HepG2 (cell line): ENCODE measurements around the gene ZNF324B. TPM values are rescaled to one million over a fixed set of nuclear protein-coding genes. Genes with fewer than 3 reads are reported as not detected.

Experiments
- ATAC-seq: fragments of 200-7000 bp; cut with Tn5 transposase; 3 replicates; pipeline ENCODE4 v1.9.1; 2020; ENCODE audit warnings: mild to moderate bottlenecking, moderate library complexity
- BruUV-seq: library from RNA; stranded (reverse); fragments of 400-500 nt; replicated peaks from 2 replicates; lab custom pipeline; 2021; lab: Mats Ljungman, UMichigan
- CTCF ChIA-PET: fragments of 300-600 bp; formaldehyde crosslinking; extraction: SDS; loops from one replicate; lab custom pipeline; 2021; ENCODE audit warnings: low total read pairs, inconsistent platforms, low intra/inter-chr PET ratio; lab: Yijun Ruan, JAX
- POLR2A ChIA-PET: fragments of 350-600 bp; sonication (Branson Sonifier 250); formaldehyde crosslinking; loops from one replicate; lab custom pipeline; 2020; ENCODE audit warnings: antibody characterized with exemption, inconsistent platforms; lab: Yijun Ruan, JAX
- DNase-seq: peaks from one replicate; pipeline ENCODE4 v3.0.0-alpha.2; 2015; ENCODE audit warnings: low spot score
- FAIRE-seq: peaks from 3 replicates; lab custom pipeline; 2011; peaks lifted over from hg19 to GRCh38; lab: Jason Lieb, UNC
- H2AFZ ChIP-seq: one replicate; pipeline ENCODE4 v1.6.1; 2011; ENCODE audit warnings: low read length, inconsistent platforms
- H3K27ac ChIP-seq: fragments of 300-600 bp; 3 replicates; pipeline ENCODE4 v1.8.0; 2011; ENCODE audit warnings: mixed run types, mild to moderate bottlenecking, mixed read lengths, low read length, inconsistent platforms; ENCODE audit not compliant: insufficient read depth; ENCODE audit errors: extremely low read length
- H3K27me3 ChIP-seq, 2 experiments: fragments of 200-600 bp in 1 of 2; 2 replicates in 1 of 2; 3 replicates in 1 of 2; pipeline versions ENCODE4 v1.6.0 to v1.8.0; 2011; ENCODE audit warnings: low read length in 2 of 2, mild to moderate bottlenecking in 2 of 2, moderate library complexity in 2 of 2, inconsistent platforms in 1 of 2; ENCODE audit not compliant: insufficient read depth in 2 of 2, control insufficient read depth in 1 of 2
- H3K36me3 ChIP-seq, 2 experiments: fragments of 200-600 bp in 1 of 2; replicated peaks in 1 of 2; 2 replicates in 1 of 2; 3 replicates in 1 of 2; pipeline versions ENCODE4 v1.5.1 to v1.8.0; 2011; ENCODE audit warnings: low read length in 2 of 2, inconsistent platforms in 1 of 2; ENCODE audit not compliant: insufficient read depth in 2 of 2, control insufficient read depth in 1 of 2
- H3K4me1 ChIP-seq: 2 replicates; pipeline ENCODE4 v1.5.1; 2012; ENCODE audit warnings: low read length, inconsistent platforms; ENCODE audit not compliant: insufficient read depth
- H3K4me2 ChIP-seq: 2 replicates; pipeline ENCODE4 v1.6.0; 2011; ENCODE audit warnings: low read depth, low read length, inconsistent platforms
- H3K4me3 ChIP-seq, 3 experiments: fragments of 200-600 bp in 1 of 3; sonication (generic), shearing (Covaris generic) in 1 of 3; replicated peaks in 1 of 3; 2 replicates each; pipeline ENCODE4 v1.5.1; 2011 to 2016; ENCODE audit warnings: low read length in 3 of 3, inconsistent platforms in 2 of 3, low read depth in 2 of 3, mild to moderate bottlenecking in 2 of 3, control low read depth in 1 of 3, mixed read lengths in 1 of 3; ENCODE audit not compliant: insufficient read depth in 1 of 3
- H3K79me2 ChIP-seq: one replicate; pipeline ENCODE4 v1.6.1; 2011; ENCODE audit warnings: low read length, inconsistent platforms; ENCODE audit not compliant: insufficient read depth
- H3K9ac ChIP-seq: 2 replicates; pipeline ENCODE4 v1.6.0; 2011; ENCODE audit warnings: mild to moderate bottlenecking, low read depth, low read length, inconsistent platforms; ENCODE audit not compliant: insufficient read depth
- H3K9me3 ChIP-seq: 2 replicates; pipeline ENCODE4 v1.5.1; 2012; ENCODE audit warnings: mild to moderate bottlenecking, low read length
- H4K20me1 ChIP-seq: 2 replicates; pipeline ENCODE4 v1.6.0; 2011; ENCODE audit warnings: inconsistent platforms, mild to moderate bottlenecking, low read length, moderate library complexity; ENCODE audit not compliant: insufficient read depth
- HMGA1 ChIP-seq: sonication (generic); formaldehyde crosslinking; conservative IDR thresholded peaks from 2 replicates; pipeline ENCODE4 v1.4.0; 2020; ENCODE audit warnings: missing genetic modification reagents
- KLF13 ChIP-seq: sonication (generic); formaldehyde crosslinking; IDR thresholded peaks from 2 replicates; pipeline ENCODE4 v1.4.0; 2020; ENCODE audit warnings: mild to moderate bottlenecking, missing genetic modification reagents
- NCOA2 ChIP-seq: sonication (generic); formaldehyde crosslinking; IDR thresholded peaks from 2 replicates; pipeline ENCODE4 v1.8.0; 2022; ENCODE audit warnings: inconsistent platforms
- POLR2AphosphoS5 ChIP-seq: IDR thresholded peaks from 2 replicates; pipeline ENCODE4 v1.6.1; 2012; ENCODE audit warnings: low read depth, low read length
- THAP11 ChIP-seq: IDR thresholded peaks from 2 replicates; pipeline ENCODE4 v1.6.1; 2016; ENCODE audit warnings: missing biosample characterization, missing genetic modification reagents
- XRCC5 ChIP-seq: fragments of 200-400 bp; formaldehyde crosslinking; optimal IDR thresholded peaks from 2 replicates; pipeline ENCODE3; 2017; ENCODE audit warnings: mild to moderate bottlenecking, low read length
- ZNF773 ChIP-seq: sonication (generic); formaldehyde crosslinking; IDR thresholded peaks from 2 replicates; pipeline ENCODE4 v1.4.0; 2020; ENCODE audit warnings: missing genetic modification reagents, borderline replicate concordance
- WGBS: methylation state at CpG from one replicate; pipeline ENCODE4 v1.1.6; 2017; ENCODE audit warnings: low lambda C conversion rate; 5-methylcytosine and 5-hydroxymethylcytosine counted together
- in situ Hi-C: cut with HindIII; loops from 2 replicates; pipeline ENCODE4 v1.10.0; 2017; ENCODE audit warnings: low pct_unique_long_range_greater_than_20kb; ENCODE audit not compliant: extremely low pct_ligation_motif_present
- intact Hi-C: fragments of 100-400 bp; cut with micrococcal nuclease; formaldehyde crosslinking; loops from one replicate; pipeline ENCODE4 v1.10.0; 2022; ENCODE audit not compliant: unreplicated experiment
- polyA plus RNA-seq, 8 experiments: library from polyadenylated mRNA; depleted of rRNA in 3 of 8; stranded (reverse) in 7 of 8; unstranded in 1 of 8; fragments of >200 nt; fragmentation: Illumina TruSeq in 4 of 8; extraction: Trizol in 4 of 8; gene quantifications; 2 replicates each; pipeline versions ENCODE4 v1.2.1 to v1.2.3, GENCODE V29; 2011 to 2016; ENCODE audit warnings: low read depth in 4 of 8, missing spikeins in 1 of 8, mixed read lengths in 1 of 8; ENCODE audit not compliant: insufficient read depth in 1 of 8
- total RNA-seq, 5 experiments: library from RNA; depleted of rRNA; stranded (reverse); fragments of >200 nt; fragmentation: Illumina TruSeq; extraction: Trizol; gene quantifications; 2 replicates each; pipeline ENCODE4 v1.2.3, GENCODE V29; 2016; ENCODE audit warnings: low read depth in 1 of 5
- TF ChIP-seq, protein P1 (sequence below), 2 experiments: sonication (generic) in 1 of 2; formaldehyde crosslinking in 1 of 2; IDR thresholded peaks; 2 replicates each; pipeline versions ENCODE4 v1.4.0 to v1.6.1; 2018 to 2020; ENCODE audit warnings: missing genetic modification reagents in 2 of 2, borderline replicate concordance in 1 of 2, low read depth in 1 of 2, mild to moderate bottlenecking in 1 of 2, missing biosample characterization in 1 of 2
- TF ChIP-seq, protein P2 (sequence below): sonication (generic); formaldehyde crosslinking; IDR thresholded peaks from 2 replicates; pipeline ENCODE4 v1.9.0; 2021; ENCODE audit warnings: missing genetic modification reagents, borderline replicate concordance
- TF ChIP-seq, protein P3 (sequence below): sonication (generic); formaldehyde crosslinking; IDR thresholded peaks from 2 replicates; pipeline ENCODE4 v1.5.1; 2020; ENCODE audit warnings: mild to moderate bottlenecking, missing genetic modification reagents, moderate library complexity
- TF ChIP-seq, protein P4 (sequence below): sonication (generic); formaldehyde crosslinking; IDR thresholded peaks from 2 replicates; pipeline ENCODE4 v1.5.0; 2020; ENCODE audit warnings: mild to moderate bottlenecking, missing genetic modification reagents, moderate library complexity

Gene ZNF324B
- total and polyA plus RNA-seq, 2 of the 13 experiments (the other 11 are each of a cell fraction or from before 2014, with no cell fraction given) = 0.53 to 3.0 TPM

DNA sequence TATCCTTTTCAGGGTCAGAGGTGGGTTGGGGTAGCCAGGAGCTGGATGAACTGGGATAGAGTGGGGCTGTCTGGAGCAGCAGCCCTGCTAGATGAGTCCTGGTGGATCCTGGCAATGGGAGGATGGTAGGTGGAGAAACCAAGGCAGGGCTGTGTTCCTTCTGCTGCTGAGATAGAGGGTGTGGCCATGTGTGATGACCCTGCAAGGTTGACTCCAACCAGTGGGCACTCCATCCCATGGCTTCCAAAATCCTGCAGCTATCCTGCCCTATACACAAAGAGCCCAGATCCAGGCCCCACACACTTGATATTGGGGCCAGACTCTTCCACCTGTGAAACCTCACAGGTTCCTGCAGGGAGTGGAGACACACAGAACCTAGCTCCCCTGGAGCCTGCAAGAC, 22.4 kb downstream of the ZNF324B start (continued):
- TF ChIP-seq, protein P1, sequence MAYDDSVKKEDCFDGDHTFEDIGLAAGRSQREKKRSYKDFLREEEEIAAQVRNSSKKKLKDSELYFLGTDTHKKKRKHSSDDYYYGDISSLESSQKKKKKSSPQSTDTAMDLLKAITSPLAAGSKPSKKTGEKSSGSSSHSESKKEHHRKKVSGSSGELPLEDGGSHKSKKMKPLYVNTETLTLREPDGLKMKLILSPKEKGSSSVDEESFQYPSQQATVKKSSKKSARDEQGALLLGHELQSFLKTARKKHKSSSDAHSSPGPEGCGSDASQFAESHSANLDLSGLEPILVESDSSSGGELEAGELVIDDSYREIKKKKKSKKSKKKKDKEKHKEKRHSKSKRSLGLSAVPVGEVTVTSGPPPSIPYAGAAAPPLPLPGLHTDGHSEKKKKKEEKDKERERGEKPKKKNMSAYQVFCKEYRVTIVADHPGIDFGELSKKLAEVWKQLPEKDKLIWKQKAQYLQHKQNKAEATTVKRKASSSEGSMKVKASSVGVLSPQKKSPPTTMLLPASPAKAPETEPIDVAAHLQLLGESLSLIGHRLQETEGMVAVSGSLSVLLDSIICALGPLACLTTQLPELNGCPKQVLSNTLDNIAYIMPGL (CRISPR knock-in tag; IDR thresholded peaks at IDR 0.05; ENCODE audit: borderline replicate concordance in 1 of 2, low read depth in 1 of 2) = no peak
- TF ChIP-seq HMGA1 (CRISPR knock-in tag) (no peak), ZNF773 (CRISPR knock-in tag) (no peak), THAP11 (CRISPR knock-in tag) (no peak)
- TF ChIP-seq, protein P2, sequence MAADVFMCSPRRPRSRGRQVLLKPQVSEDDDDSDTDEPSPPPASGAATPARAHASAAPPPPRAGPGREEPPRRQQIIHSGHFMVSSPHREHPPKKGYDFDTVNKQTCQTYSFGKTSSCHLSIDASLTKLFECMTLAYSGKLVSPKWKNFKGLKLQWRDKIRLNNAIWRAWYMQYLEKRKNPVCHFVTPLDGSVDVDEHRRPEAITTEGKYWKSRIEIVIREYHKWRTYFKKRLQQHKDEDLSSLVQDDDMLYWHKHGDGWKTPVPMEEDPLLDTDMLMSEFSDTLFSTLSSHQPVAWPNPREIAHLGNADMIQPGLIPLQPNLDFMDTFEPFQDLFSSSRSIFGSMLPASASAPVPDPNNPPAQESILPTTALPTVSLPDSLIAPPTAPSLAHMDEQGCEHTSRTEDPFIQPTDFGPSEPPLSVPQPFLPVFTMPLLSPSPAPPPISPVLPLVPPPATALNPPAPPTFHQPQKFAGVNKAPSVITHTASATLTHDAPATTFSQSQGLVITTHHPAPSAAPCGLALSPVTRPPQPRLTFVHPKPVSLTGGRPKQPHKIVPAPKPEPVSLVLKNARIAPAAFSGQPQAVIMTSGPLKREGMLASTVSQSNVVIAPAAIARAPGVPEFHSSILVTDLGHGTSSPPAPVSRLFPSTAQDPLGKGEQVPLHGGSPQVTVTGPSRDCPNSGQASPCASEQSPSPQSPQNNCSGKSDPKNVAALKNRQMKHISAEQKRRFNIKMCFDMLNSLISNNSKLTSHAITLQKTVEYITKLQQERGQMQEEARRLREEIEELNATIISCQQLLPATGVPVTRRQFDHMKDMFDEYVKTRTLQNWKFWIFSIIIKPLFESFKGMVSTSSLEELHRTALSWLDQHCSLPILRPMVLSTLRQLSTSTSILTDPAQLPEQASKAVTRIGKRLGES = no peak

DNA sequence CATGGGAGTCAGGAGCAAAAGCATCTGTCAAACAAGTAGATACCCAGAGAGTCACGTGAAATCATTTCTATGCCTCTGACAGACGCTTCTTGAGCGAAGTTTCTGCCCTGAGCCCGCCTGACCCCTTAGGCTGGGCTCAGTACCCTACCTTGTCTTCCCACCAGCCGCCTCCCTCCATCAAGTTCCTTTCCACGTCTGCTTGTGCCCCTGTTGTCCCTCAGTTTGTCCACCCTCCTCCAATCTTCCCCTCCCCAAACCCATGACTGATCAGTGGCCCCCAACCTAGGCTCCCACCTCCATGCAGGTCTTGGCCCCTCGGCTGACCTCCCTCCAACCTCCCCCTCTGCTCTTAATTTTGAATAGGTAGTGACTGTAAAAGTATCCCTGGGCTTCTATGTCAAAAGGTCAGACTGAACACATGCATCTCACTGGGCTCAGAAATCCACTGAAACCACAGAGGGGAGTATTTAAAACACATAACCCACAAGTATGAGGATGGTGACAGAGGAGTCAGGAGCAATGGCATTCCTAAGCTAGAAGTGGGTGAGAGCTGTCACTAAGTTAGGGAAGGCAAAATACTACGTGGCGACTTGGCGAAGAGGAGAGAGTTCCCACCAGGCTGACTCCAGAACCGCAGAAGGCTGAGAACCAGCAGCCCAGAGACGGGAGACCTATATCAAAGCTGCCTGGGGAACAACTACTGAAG, 23.0 kb downstream of the ZNF324B start:
- DNase-seq = no peak
- TSS peak; percentile 28 for BruUV-seq
- Histone ChIP-seq H3K27ac (no peak overlapping the region), H4K20me1 (no peaks in the 10 kb centered on the region), H3K9me3 (no peaks in the 10 kb centered on the region), H3K27me3 (no peaks in the 10 kb centered on the region; a peak in 1 of 5 replicates), H3K79me2 (no peaks in the 10 kb centered on the region), H3K4me2 (no peak overlapping the region; the same call in 1 of the 2 replicates), H3K4me3 (no peak overlapping the region), H3K9ac (peak overlapping the region; percentile 73; the same call in 1 of the 2 replicates), H3K4me1 (peaks cover 20% of the 10 kb centered on the region), H2AFZ (no peak overlapping the region), H3K36me3 (peaks cover 4 to 18% of the 10 kb centered on the region in 2 experiments; a peak in 4 of 5 replicates)
- in situ Hi-C loops = no loop called here
- 92% methylated on average over 12 of the region's 12 CpGs for WGBS
- FAIRE-seq = no peak
- ChIA-PET CTCF (no interaction called here), POLR2A (interaction anchor here (1.4 to 1.5 kb wide), 3 partner anchors 9 to 39 kb away, joined by 3 to 5 read pairs (median 4); partner anchors contain the start of gene SLC27A5)
- intact Hi-C loops = no loop called here
- no peak for ATAC-seq
- TF ChIP-seq, protein P3, sequence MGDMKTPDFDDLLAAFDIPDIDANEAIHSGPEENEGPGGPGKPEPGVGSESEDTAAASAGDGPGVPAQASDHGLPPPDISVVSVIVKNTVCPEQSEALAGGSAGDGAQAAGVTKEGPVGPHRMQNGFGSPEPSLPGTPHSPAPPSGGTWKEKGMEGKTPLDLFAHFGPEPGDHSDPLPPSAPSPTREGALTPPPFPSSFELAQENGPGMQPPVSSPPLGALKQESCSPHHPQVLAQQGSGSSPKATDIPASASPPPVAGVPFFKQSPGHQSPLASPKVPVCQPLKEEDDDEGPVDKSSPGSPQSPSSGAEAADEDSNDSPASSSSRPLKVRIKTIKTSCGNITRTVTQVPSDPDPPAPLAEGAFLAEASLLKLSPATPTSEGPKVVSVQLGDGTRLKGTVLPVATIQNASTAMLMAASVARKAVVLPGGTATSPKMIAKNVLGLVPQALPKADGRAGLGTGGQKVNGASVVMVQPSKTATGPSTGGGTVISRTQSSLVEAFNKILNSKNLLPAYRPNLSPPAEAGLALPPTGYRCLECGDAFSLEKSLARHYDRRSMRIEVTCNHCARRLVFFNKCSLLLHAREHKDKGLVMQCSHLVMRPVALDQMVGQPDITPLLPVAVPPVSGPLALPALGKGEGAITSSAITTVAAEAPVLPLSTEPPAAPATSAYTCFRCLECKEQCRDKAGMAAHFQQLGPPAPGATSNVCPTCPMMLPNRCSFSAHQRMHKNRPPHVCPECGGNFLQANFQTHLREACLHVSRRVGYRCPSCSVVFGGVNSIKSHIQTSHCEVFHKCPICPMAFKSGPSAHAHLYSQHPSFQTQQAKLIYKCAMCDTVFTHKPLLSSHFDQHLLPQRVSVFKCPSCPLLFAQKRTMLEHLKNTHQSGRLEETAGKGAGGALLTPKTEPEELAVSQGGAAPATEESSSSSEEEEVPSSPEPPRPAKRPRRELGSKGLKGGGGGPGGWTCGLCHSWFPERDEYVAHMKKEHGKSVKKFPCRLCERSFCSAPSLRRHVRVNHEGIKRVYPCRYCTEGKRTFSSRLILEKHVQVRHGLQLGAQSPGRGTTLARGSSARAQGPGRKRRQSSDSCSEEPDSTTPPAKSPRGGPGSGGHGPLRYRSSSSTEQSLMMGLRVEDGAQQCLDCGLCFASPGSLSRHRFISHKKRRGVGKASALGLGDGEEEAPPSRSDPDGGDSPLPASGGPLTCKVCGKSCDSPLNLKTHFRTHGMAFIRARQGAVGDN (CRISPR knock-in tag) = no peak
- TF ChIP-seq XRCC5 (no peak), KLF13 (CRISPR knock-in tag) (no peak), POLR2AphosphoS5 (no peak), NCOA2 (CRISPR knock-in tag) (no peak)
- TF ChIP-seq, protein P4, sequence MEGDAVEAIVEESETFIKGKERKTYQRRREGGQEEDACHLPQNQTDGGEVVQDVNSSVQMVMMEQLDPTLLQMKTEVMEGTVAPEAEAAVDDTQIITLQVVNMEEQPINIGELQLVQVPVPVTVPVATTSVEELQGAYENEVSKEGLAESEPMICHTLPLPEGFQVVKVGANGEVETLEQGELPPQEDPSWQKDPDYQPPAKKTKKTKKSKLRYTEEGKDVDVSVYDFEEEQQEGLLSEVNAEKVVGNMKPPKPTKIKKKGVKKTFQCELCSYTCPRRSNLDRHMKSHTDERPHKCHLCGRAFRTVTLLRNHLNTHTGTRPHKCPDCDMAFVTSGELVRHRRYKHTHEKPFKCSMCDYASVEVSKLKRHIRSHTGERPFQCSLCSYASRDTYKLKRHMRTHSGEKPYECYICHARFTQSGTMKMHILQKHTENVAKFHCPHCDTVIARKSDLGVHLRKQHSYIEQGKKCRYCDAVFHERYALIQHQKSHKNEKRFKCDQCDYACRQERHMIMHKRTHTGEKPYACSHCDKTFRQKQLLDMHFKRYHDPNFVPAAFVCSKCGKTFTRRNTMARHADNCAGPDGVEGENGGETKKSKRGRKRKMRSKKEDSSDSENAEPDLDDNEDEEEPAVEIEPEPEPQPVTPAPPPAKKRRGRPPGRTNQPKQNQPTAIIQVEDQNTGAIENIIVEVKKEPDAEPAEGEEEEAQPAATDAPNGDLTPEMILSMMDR (CRISPR knock-in tag) = no peak
